Activated naive CD8-positive, alpha-beta T cell treated with anti-CD3 and anti-CD28 coated beads, Interleukin-2, amount 10 ng/mL, durations not matched to agents 7 days and 5 days (primary cell): ENCODE data around the gene SYPL1. TPM values are rescaled to one million over a fixed set of nuclear protein-coding genes. Genes with fewer than 3 reads are reported as not detected.

Experiments used
- ATAC-seq: fragments of 150-1000 bp; cut with Tn5 transposase; one replicate; pipeline ENCODE4 v1.10.0; 2021; ENCODE audit warnings: low read depth, moderate library complexity
- POLR2A ChIA-PET: fragments of 350-600 bp; sonication (Branson Sonifier 250); formaldehyde crosslinking; loops from one replicate; lab custom pipeline; 2021; ENCODE audit warnings: antibody characterized with exemption; lab: Charles Lee
- DNase-seq: peaks from one replicate; pipeline ENCODE4 v3.0.0; 2021
- H3K27ac Mint-ChIP-seq: one replicate; pipeline ENCODE4 v1.8.0; 2022; ENCODE audit warnings: mild to moderate bottlenecking, mixed read lengths
- H3K27me3 Mint-ChIP-seq: one replicate; pipeline ENCODE4 v1.8.0; 2022; ENCODE audit warnings: mild to moderate bottlenecking, moderate library complexity, mixed read lengths
- H3K36me3 Mint-ChIP-seq: one replicate; pipeline ENCODE4 v1.8.0; 2021; ENCODE audit warnings: mild to moderate bottlenecking, mixed read lengths
- H3K4me1 Mint-ChIP-seq: one replicate; pipeline ENCODE4 v1.8.0; 2021; ENCODE audit warnings: mixed read lengths
- H3K4me3 Mint-ChIP-seq: one replicate; pipeline ENCODE4 v1.8.0; 2022; ENCODE audit warnings: mild to moderate bottlenecking, moderate library complexity, mixed read lengths
- H3K9me3 Mint-ChIP-seq: one replicate; pipeline ENCODE4 v1.8.0; 2021; ENCODE audit warnings: mixed read lengths
- total RNA-seq, 2 experiments: library from RNA; stranded (reverse); gene quantifications; one replicate each; pipeline ENCODE4 v1.2.3, GENCODE V29; 2021

Gene SYPL1
- total RNA-seq, 2 experiments from 2014 or later, result 52.2 to 56.5 TPM

DNA sequence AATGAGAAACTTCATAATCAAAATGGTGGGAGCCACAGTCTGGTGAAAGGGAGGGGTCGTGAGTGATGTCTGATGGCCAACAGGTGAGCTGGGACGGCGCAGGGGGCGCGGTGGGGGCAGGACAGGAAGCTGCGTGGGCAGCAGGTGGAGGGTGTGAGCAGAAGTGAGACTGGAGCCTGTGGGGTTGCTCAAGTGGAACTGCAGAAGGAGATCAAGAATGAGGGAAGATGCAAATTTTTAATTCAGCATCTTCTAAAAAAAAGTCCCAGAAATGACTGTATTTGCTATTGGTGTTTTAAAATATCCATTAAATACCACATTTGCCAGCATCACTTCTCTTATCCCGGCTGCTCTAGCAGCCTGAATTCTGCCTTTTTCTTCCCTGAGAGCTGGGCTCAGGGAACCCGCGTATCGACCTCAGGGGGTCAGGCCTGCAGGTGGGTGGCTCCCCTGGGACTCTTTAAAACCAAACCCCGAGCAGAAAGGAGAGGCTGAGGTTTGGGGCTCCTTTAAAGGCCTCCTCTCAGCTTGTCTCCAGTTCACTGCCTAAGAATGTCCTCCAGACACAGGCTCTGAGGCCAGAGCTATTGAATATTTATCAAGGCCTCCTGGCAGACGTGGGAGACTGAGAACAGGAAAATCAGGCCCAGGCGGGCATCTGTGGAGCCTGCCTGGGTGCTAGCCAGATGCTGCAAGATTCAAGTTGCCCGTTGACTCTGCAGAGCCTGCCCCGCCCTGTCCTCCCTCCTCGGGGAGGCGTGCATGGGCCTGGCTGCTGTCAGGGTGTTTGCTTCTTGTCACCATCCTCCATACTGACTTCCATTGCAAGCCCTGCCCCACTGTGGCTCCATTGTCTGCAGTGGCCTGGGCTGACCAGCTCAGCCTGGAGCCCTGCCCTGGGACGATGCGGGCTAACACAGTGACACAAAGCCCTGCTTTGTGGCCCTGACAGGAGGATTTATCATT, 53.9 kb downstream of the SYPL1 start:
- Mint-ChIP-seq H3K27ac (peak overlapping the region; percentile 52), H3K4me3 (peak overlapping the region; percentile 28), H3K4me1 (peaks cover 37% of the 10 kb centered on the region), H3K27me3 (peaks cover 5% of the 10 kb centered on the region), H3K9me3 (no peaks in the 10 kb centered on the region), H3K36me3 (no peaks in the 10 kb centered on the region)
- DNase-seq (no peak), ATAC-seq (no peak)
- POLR2A ChIA-PET, result interaction anchor here (0.5 to 1.9 kb wide), 3 partner anchors 54 to 235 kb away, joined by 3 to 11 read pairs (median 4); partner anchors contain the start of gene SYPL1

DNA sequence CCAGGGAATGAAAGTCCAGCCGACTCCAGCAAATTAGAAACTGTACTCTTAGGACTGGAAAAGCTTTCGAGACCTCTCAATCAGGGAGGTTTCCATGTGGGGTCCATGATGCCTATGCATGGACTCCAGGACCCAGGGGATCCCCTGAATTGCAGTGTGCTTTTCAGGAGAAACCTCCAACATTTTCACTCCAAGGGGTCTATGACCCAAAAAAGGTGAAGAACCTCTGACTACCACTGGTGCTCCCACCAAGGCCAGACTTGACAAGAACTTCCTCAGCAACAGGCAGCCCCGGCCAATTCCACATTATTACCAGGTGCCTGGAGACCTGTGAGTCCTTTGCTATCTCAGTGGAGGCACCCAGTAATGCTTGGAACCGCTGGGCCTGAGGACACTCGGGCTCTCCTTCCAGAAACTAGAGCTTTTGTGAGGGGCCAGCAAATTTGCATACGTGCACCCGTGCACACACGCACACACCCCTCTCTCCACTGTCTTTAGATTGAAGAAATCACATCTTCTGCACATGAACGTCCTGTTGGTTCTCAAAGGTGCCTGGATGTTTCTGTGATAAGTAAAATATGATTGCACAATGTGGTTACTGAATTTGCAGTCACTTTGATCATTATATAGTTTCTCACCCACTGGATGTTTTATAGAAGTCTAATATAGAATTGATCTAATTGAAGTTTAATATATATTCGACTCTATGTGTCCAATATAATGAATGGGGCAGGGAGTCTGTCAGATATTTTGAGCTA, 54.7 kb downstream of the SYPL1 start:
- H3K4me3 Mint-ChIP-seq, result peak overlapping the region; percentile 28
- peaks cover 32% of the 10 kb centered on the region for H3K4me1 Mint-ChIP-seq
- ATAC-seq (peak; percentile 9), DNase-seq (no peak)
- POLR2A ChIA-PET, result interaction anchor here (1.9 kb wide), 1 partner anchor 55 kb away, joined by 11 read pairs; the partner anchor contains the start of gene SYPL1
- peak overlapping the region; percentile 52 for H3K27ac Mint-ChIP-seq
- no peaks in the 10 kb centered on the region for H3K9me3 Mint-ChIP-seq
- H3K27me3 Mint-ChIP-seq, result peaks cover 5% of the 10 kb centered on the region
- H3K36me3 Mint-ChIP-seq, result no peaks in the 10 kb centered on the region

DNA sequence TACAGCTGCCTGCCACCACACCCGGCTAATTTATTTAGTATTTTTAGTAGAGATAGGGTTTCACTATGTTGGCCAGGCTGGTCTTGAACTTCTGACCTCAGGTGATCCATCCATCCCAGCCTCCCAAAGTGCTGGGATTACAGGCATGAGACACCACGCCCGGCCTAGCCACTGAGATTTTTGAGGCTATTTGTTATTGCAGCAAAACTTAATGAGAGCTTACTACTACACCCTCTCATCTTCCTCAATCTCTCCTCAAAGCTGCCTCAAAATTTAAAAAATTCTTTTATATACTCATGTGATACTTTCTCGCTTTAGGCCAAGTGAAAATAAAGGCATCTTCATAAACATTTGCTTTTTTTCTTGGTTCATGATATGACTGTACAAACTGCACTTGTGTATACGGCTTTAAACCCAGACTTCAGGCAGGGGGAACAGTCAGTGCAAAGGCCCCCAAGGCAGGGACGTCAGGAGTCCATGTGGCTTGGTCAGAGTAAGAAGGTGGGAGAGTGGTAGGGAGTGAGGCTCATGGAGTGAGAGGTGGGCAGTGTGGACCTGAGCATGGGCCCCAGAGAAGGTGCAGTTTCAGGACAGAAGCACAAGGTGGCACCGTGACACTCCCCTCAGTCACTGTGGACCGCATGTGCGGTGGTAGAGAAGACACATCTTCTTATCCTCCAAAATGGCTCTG, 55.5 kb downstream of the SYPL1 start:
- Mint-ChIP-seq H3K9me3 (no peaks in the 10 kb centered on the region), H3K36me3 (no peaks in the 10 kb centered on the region), H3K4me1 (peaks cover 27% of the 10 kb centered on the region), H3K27ac (peak overlapping the region; percentile 28), H3K27me3 (peaks cover 12% of the 10 kb centered on the region), H3K4me3 (no peak overlapping the region)
- peak; percentile 73 for DNase-seq
- ATAC-seq, result peak; percentile 96
- POLR2A ChIA-PET, result no interaction called here

DNA sequence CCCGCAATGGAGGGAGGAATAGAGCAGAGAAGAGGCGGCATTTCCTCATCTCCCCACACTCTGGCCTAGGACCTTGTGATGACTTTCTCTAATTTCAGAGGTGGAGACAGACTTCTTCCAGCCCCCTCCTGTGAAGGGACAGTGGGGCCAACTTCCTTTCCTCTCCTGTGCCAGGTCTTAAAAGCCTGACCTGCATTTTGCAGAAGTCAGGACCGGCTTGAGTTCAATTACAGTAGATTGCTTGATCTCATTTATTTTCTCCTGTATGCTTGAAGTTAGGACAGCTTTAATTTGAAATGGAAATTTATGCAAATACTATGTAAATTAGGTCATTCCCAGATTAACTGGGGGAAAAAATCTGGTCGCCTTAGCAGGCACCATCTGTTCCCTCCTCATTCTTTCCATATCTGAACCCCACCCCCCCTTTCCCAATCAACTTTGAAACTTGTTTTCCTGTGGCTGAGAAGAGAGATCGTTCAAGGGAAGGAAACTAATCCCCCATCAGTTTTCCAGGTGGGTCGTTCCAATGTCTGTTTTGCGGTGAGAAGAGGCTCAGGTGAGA, 57.1 kb downstream of the SYPL1 start:
- H3K4me3 Mint-ChIP-seq, result no peak overlapping the region
- ATAC-seq (no peak), DNase-seq (no peak)
- no peaks in the 10 kb centered on the region for H3K36me3 Mint-ChIP-seq
- H3K4me1 Mint-ChIP-seq, result peaks cover 24% of the 10 kb centered on the region
- POLR2A ChIA-PET, result no interaction called here
- H3K9me3 Mint-ChIP-seq, result no peaks in the 10 kb centered on the region
- no peak overlapping the region for H3K27ac Mint-ChIP-seq
- peaks cover 14% of the 10 kb centered on the region for H3K27me3 Mint-ChIP-seq

DNA sequence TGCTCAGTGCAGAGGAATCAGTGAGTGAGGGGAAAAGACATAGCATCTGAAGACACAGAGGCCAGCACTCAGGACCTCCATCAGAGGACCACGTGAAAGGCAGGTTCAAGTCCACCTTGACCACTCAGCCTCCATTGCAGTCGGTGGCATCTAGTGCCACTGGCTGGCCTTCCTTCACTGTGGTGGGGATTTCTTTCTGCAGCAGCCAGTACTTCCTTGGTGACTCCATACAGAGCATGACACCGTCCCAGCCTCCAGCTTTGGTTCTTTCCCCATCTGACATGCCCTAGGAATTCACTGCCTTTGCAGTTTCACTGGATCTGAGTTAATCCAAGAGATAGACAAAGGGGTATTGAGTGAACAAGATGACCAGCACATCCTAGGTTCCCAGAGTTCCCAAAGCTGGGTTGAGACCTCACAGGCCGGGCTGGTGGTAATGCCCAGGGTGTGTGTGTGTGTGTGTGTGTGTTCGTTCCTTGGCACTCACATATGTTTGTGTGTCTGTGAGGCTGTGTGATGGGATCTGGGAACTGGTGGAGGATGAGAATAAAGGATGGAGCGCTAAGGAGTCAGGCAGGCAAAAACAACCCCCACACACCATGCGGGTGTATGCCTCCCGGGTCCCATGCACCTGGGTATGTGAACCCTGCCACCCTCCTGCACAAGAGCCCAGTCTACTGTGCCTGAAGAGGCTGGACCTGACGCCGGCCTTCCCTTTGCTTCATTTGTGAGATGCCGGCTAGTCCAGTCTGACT, 57.8 kb downstream of the SYPL1 start:
- no peak for ATAC-seq
- no peaks in the 10 kb centered on the region for H3K9me3 Mint-ChIP-seq
- H3K4me3 Mint-ChIP-seq, result no peak overlapping the region
- POLR2A ChIA-PET, result no interaction called here
- H3K4me1 Mint-ChIP-seq, result peaks cover 21% of the 10 kb centered on the region
- no peak for DNase-seq
- H3K27ac Mint-ChIP-seq, result no peak overlapping the region
- H3K36me3 Mint-ChIP-seq, result no peaks in the 10 kb centered on the region
- H3K27me3 Mint-ChIP-seq, result peaks cover 14% of the 10 kb centered on the region

DNA sequence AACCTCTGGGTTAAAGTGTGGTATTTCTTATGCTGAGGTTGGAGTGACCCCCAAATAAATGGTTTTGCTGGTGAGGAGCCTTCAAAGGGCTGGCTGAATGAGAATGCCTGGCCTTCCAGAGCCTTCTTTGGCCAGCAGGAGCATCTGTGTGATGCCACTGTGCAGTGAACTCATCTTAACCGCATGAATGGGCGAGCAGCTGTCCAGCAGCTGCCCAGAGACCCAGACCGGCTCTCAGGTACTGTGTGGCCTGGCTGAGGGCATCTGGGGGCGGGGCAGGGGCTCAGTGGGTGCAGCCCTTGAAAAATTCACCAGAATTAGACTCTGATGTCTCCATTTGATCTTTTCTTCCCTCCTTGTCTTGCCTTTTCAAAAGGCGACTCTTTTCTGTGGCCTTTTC, 59.0 kb downstream of the SYPL1 start:
- Mint-ChIP-seq H3K27me3 (peaks cover 14% of the 10 kb centered on the region), H3K4me3 (no peak overlapping the region), H3K36me3 (no peaks in the 10 kb centered on the region), H3K4me1 (peaks cover 13% of the 10 kb centered on the region), H3K27ac (no peak overlapping the region), H3K9me3 (no peaks in the 10 kb centered on the region)
- POLR2A ChIA-PET, result no interaction called here
- no peak for DNase-seq
- ATAC-seq, result no peak

DNA sequence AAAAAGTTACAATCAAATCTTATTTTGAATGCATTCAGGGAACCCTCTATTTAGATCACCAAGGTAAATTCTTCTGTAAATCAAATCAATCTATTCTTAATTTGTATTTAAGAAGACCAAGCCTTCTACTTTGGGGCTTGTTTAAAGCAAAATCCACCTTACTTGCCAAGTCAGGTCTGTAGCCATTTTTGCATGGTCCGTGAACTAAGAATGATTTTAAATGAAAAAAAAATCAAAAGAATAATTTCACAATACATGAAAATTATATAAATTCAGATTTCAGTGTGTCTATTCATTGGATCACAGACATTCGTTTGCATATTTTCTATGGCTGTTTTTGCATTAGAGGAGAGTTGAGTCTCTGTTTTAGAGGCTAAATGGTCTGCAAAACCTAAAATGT, 59.4 kb downstream of the SYPL1 start:
- POLR2A ChIA-PET, result no interaction called here
- ATAC-seq (no peak), DNase-seq (no peak)
- H3K27ac Mint-ChIP-seq, result no peak overlapping the region
- peaks cover 10% of the 10 kb centered on the region for H3K4me1 Mint-ChIP-seq
- H3K27me3 Mint-ChIP-seq, result peaks cover 14% of the 10 kb centered on the region
- no peaks in the 10 kb centered on the region for H3K36me3 Mint-ChIP-seq
- H3K9me3 Mint-ChIP-seq, result no peaks in the 10 kb centered on the region
- no peak overlapping the region for H3K4me3 Mint-ChIP-seq

DNA sequence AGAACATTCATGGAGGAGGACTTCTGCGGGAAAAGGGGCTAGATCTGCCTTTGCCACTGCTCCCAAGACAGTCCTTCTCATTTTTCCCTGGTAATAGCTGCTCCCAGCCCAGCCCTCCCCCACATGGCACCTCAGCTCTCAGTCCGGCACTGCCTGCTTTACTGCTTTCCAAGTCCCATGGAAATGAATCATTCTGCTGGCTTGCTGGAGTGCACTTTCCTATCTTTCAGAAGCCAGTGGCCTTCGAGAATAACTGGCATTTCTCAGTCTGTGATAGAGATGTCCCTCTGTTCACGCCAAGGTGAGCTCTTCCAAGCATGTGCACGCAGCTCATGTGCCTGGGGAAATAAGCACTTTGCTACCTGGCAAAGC, 61.4 kb downstream of the SYPL1 start:
- POLR2A ChIA-PET, result no interaction called here
- H3K27me3 Mint-ChIP-seq, result peaks cover 17% of the 10 kb centered on the region
- no peak overlapping the region for H3K27ac Mint-ChIP-seq
- DNase-seq (no peak), ATAC-seq (no peak)
- H3K36me3 Mint-ChIP-seq, result no peaks in the 10 kb centered on the region
- no peaks in the 10 kb centered on the region for H3K9me3 Mint-ChIP-seq
- H3K4me1 Mint-ChIP-seq, result no peaks in the 10 kb centered on the region
- H3K4me3 Mint-ChIP-seq, result no peak overlapping the region

DNA sequence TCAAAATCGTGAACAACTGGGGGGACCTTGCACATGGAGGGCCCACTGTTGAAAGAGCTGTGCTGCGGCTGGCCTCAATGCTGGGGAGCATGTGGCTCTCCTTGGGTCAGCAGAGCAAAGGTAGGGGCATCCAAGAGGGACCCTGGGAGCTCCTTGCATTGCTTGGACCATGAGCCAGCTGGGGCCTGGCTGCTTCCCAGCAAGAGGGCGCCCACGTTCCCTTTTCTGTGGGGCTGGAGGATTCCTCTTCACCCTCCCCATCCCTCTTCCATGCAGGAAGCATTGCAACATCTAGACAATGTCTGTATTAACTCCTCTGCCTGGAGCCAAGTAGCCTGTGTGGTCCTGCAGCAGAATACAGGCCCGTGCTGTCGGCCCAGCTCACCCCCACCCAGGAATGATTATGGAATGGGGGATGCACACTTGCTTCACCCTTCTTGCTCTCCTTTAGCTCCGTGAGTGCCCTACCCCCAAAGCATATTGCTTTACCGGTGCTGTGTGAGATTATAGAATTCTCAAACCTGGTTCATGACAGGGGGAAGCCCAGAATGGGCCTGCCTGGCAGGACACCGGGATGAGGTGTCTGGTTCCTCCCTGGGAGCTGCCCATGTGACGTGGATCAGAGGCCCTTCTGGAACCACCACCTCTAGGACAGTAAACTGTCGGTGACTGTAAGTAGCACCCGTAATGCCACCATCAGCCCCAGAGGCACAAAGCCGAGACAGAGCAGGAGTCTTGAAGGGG, 61.9 kb downstream of the SYPL1 start:
- H3K27me3 Mint-ChIP-seq, result peaks cover 17% of the 10 kb centered on the region
- ATAC-seq, result no peak

DNA sequence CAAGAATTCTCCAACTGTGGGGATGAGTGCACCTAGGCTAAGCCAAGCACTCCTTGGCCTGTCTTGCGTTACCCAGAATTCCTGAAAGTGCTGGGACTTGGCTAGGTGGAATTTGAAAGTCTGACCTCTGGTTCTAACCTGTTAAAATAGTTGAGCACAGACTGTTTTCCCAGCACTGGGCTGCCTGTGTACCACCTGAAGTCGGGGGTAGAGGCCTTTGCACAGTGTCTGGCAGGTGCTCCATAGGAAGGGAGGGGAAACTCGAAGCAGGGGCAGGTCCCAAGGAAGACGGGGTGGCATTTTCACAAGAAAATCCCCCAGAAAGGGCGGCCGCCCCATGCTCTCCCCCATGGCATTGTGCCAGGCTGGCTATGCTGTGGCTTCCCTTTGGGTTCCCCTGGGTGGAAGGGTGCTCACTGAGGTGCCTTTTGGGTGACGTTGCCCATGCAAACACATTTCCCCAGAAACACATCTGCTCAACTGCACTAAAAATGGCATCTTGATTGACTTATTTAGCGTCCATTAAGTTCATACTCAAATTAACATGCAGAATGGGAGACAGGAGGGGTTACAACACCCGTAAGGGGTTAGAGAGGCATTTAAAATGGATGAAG, 62.9 kb downstream of the SYPL1 start:
- no peaks in the 10 kb centered on the region for H3K9me3 Mint-ChIP-seq
- no peaks in the 10 kb centered on the region for H3K36me3 Mint-ChIP-seq
- POLR2A ChIA-PET, result no interaction called here
- H3K4me1 Mint-ChIP-seq, result no peaks in the 10 kb centered on the region
- DNase-seq, result no peak
- no peak overlapping the region for H3K27ac Mint-ChIP-seq
- no peak for ATAC-seq
- H3K4me3 Mint-ChIP-seq, result no peak overlapping the region
- H3K27me3 Mint-ChIP-seq, result peaks cover 24% of the 10 kb centered on the region

More for the DNA sequence above, 61.9 kb downstream of the SYPL1 start:
- no peak overlapping the region for H3K4me3 Mint-ChIP-seq
- no peaks in the 10 kb centered on the region for H3K4me1 Mint-ChIP-seq
- DNase-seq, result no peak
- no peaks in the 10 kb centered on the region for H3K36me3 Mint-ChIP-seq
- H3K27ac Mint-ChIP-seq, result no peak overlapping the region
- H3K9me3 Mint-ChIP-seq, result no peaks in the 10 kb centered on the region
- POLR2A ChIA-PET, result no interaction called here

DNA sequence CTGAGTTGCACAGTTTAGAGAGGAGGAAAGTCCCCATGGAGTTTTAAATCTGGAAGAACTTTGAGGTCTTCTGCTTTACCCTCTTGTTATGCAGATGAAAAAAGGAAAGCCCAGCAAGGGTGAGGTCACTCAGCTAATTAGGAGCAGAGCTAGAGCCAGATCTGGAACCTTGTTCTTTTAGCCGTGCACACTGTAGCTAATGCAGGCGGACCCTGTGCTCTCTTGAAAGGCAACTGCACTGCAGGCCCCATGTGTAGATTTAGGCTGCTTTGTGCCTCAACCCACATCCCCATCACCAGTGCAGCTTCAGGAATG, 63.4 kb downstream of the SYPL1 start:
- Mint-ChIP-seq H3K27ac (no peak overlapping the region), H3K9me3 (no peaks in the 10 kb centered on the region), H3K27me3 (peaks cover 22% of the 10 kb centered on the region), H3K36me3 (no peaks in the 10 kb centered on the region), H3K4me3 (no peak overlapping the region), H3K4me1 (no peaks in the 10 kb centered on the region)
- POLR2A ChIA-PET, result no interaction called here
- ATAC-seq, result no peak
- no peak for DNase-seq
